Hepatocyte (in vitro differentiated cells): Measurements from ENCODE around the gene PMAIP1. TPM values are rescaled to one million over a fixed set of nuclear protein-coding genes. Genes with fewer than 3 reads are reported as not detected.

Source experiments
- DNase-seq: peaks from one replicate; pipeline ENCODE4 v3.0.0-alpha.2; 2016; ENCODE audit warnings: low spot score
- H2AFZ ChIP-seq: fragments of 200-600 bp; sonication (generic); 2 replicates; pipeline ENCODE4 v1.6.0; 2016; ENCODE audit warnings: antibody characterized with exemption, mild to moderate bottlenecking
- H3K27ac ChIP-seq: fragments of 200-600 bp; sonication (generic); 2 replicates; pipeline ENCODE4 v1.5.1; 2016; ENCODE audit warnings: mild to moderate bottlenecking
- H3K27me3 ChIP-seq: fragments of 200-600 bp; sonication (generic); 2 replicates; pipeline ENCODE4 v1.6.1; 2016
- H3K36me3 ChIP-seq: fragments of 200-600 bp; sonication (generic); replicated peaks from 2 replicates; pipeline ENCODE4 v1.5.1; 2016; ENCODE audit warnings: low read depth; ENCODE audit not compliant: insufficient read depth
- H3K4me1 ChIP-seq: fragments of 200-600 bp; sonication (generic); 2 replicates; pipeline ENCODE4 v1.5.1; 2016; ENCODE audit warnings: mild to moderate bottlenecking, moderate library complexity; ENCODE audit not compliant: insufficient read depth
- H3K4me2 ChIP-seq: fragments of 200-600 bp; sonication (generic); 2 replicates; pipeline ENCODE4 v1.6.0; 2016
- H3K4me3 ChIP-seq: fragments of 200-600 bp; sonication (generic); 2 replicates; pipeline ENCODE4 v1.5.1; 2016; ENCODE audit warnings: mild to moderate bottlenecking
- H3K79me2 ChIP-seq: fragments of 200-600 bp; sonication (generic); 2 replicates; pipeline ENCODE4 v1.6.0; 2017; ENCODE audit warnings: mild to moderate bottlenecking
- H3K9me2 ChIP-seq: fragments of 200-600 bp; sonication (generic); replicated peaks from 2 replicates; pipeline ENCODE4 v1.6.0; 2017; ENCODE audit warnings: mild to moderate bottlenecking; ENCODE audit not compliant: insufficient read depth
- H3K9me3 ChIP-seq: fragments of 200-600 bp; sonication (generic); 2 replicates; pipeline ENCODE4 v1.5.1; 2016; ENCODE audit warnings: low read depth, mild to moderate bottlenecking
- H4K20me1 ChIP-seq: fragments of 200-600 bp; sonication (generic); 2 replicates; pipeline ENCODE4 v1.6.0; 2016; ENCODE audit warnings: mild to moderate bottlenecking; ENCODE audit not compliant: insufficient read depth, poor library complexity, severe bottlenecking
- CTCF ChIP-seq: fragments of 200-600 bp; sonication (generic); IDR thresholded peaks from 2 replicates; pipeline ENCODE4 v1.5.1; 2016; ENCODE audit warnings: antibody characterized with exemption, mild to moderate bottlenecking; ENCODE audit not compliant: poor library complexity
- EZH2 ChIP-seq: fragments of 200-600 bp; sonication (generic); IDR thresholded peaks from 2 replicates; pipeline ENCODE4 v1.6.1; 2016; ENCODE audit warnings: antibody characterized with exemption, mild to moderate bottlenecking, borderline replicate concordance
- EZH2phosphoT487 ChIP-seq: fragments of 200-600 bp; sonication (generic); IDR thresholded peaks from one replicate; pipeline ENCODE4 v1.6.1; 2018; ENCODE audit warnings: antibody characterized with exemption, mild to moderate bottlenecking, low read depth, moderate library complexity; ENCODE audit not compliant: unreplicated experiment, severe bottlenecking
- WGBS: methylation state at CpG from one replicate; pipeline ENCODE4 v1.1.6; 2016; ENCODE audit warnings: low lambda C conversion rate; ENCODE audit errors: missing lambda C conversion rate; 5-methylcytosine and 5-hydroxymethylcytosine counted together
- polyA plus RNA-seq: library from polyadenylated mRNA; unstranded; fragments of >200 nt; fragmentation: Nextera tagmentation; extraction: Ambion mirVana; gene quantifications from 2 replicates; pipeline ENCODE4 v1.2.1, GENCODE V29; 2016
- total RNA-seq: library from RNA; depleted of rRNA; stranded (reverse); fragments of >200 nt; gene quantifications from 2 replicates; pipeline ENCODE4 v1.2.3, GENCODE V29; 2014

Gene PMAIP1
- total and polyA plus RNA-seq, 2 experiments from 2014 or later: 7.7 to 10.2 TPM

DNA sequence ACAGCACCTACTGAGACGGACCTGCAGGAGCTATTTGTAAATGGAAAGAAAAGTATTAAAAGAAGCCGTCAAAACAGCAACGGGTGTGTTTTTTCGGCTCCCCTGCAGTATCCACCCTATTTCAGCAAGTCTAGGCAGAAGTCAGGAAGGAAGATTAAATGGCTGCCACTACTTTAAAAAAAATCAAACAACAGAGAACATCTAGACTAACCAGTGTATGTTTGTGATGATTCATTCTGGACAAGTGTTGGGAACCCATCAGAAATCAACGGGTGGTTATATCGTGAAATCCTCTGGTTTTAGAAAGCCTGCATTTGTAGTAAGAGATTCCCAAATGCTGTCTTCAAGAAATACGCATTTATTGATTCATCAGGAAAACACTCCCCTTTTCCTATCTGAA, 9.0 kb downstream of the PMAIP1 start:
- WGBS: 46% methylated on average over 7 of the region's 7 CpGs
- no peaks in the 10 kb centered on the region for H3K36me3 ChIP-seq
- peaks cover 24% of the 10 kb centered on the region for H3K27me3 ChIP-seq
- no peak overlapping the region for H2AFZ ChIP-seq
- no peak overlapping the region for H3K4me2 ChIP-seq
- H3K9me2 ChIP-seq: no peaks in the 10 kb centered on the region
- H3K9me3 ChIP-seq: no peaks in the 10 kb centered on the region
- no peaks in the 10 kb centered on the region for H4K20me1 ChIP-seq
- DNase-seq: no peak
- TF ChIP-seq CTCF (no peak), EZH2phosphoT487 (no peak), EZH2 (no peak)
- no peaks in the 10 kb centered on the region for H3K79me2 ChIP-seq
- no peak overlapping the region for H3K4me3 ChIP-seq
- no peaks in the 10 kb centered on the region for H3K4me1 ChIP-seq
- no peak overlapping the region for H3K27ac ChIP-seq

DNA sequence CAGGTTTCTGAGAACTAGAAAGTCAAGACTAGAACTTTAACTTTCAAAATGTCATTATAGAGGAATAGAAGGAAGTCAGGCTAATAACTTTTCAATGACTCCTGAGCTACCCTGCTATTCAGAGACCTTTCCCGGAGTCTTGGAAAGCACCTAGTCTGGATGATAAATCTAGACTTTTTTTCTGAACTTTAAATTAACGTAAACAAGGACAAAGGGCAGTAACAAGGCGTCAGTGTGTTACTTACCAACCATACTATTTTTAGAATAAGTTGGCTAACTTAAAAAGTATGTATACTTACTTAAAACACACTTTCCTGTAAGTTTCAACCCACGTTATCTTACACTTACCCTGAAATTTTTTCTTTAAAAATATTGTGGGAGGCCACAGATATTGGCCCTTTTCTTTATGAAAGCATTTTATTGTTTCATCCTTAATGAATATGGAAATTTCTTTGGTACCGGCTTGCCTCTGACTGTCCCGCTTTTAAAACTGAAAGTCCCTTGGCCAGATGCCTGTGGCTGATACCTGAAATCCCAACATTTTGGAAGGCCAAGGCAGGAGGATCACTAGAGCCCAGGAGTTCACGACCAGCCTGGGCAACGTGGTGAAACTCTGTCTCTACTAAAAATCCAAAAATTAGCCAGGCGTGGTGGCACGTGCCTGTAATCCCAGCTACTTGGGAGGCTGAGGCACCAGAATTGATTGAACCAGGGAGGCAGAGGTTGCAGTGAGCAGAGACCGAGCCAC, 9.7 kb downstream of the PMAIP1 start:
- Histone ChIP-seq H3K4me2 (no peak overlapping the region), H3K36me3 (no peaks in the 10 kb centered on the region), H3K27me3 (peaks cover 24% of the 10 kb centered on the region), H3K9me2 (no peaks in the 10 kb centered on the region), H3K4me1 (no peaks in the 10 kb centered on the region), H4K20me1 (no peaks in the 10 kb centered on the region), H2AFZ (no peak overlapping the region), H3K27ac (no peak overlapping the region), H3K9me3 (no peaks in the 10 kb centered on the region), H3K79me2 (no peaks in the 10 kb centered on the region), H3K4me3 (no peak overlapping the region)
- no peak for TF ChIP-seq EZH2phosphoT487
- TF ChIP-seq EZH2: no peak
- no peak for TF ChIP-seq CTCF
- 71% methylated on average over 11 of the region's 11 CpGs for WGBS
- peak; percentile 15 for DNase-seq

GRCh38 chr18:59910967-59911366, 11.2 kb downstream of the PMAIP1 start:
- H3K4me2 ChIP-seq: no peak overlapping the region

More at GRCh38 chr18:59910967-59911366, 11.2 kb downstream of the PMAIP1 start:
- H3K4me1 ChIP-seq: no peaks in the 10 kb centered on the region
- H3K4me3 ChIP-seq: no peak overlapping the region
- no peak overlapping the region for H3K27ac ChIP-seq
- H3K9me2 ChIP-seq: no peaks in the 10 kb centered on the region
- H4K20me1 ChIP-seq: no peaks in the 10 kb centered on the region
- H3K79me2 ChIP-seq: no peaks in the 10 kb centered on the region
- TF ChIP-seq EZH2: no peak
- no peak for TF ChIP-seq CTCF
- no peak for TF ChIP-seq EZH2phosphoT487
- DNase-seq: peak; percentile 45
- H3K27me3 ChIP-seq: peaks cover 23% of the 10 kb centered on the region
- no peaks in the 10 kb centered on the region for H3K9me3 ChIP-seq
- H3K36me3 ChIP-seq: no peaks in the 10 kb centered on the region
- no peak overlapping the region for H2AFZ ChIP-seq
- WGBS: 41% methylated on average over 2 of the region's 2 CpGs
